Measurements from ENCODE around the gene ZNF385C. TPM values are rescaled to one million over a fixed set of nuclear protein-coding genes. Genes with fewer than 3 reads are reported as not detected.
"Not testable (repeated sequence)": the region's sequence is repeated elsewhere in the genome, so short reads cannot be mapped to it uniquely, and the experiment has no call there.

The ZNF385C gene
- total RNA-seq, 1 experiment from 2014 or later: 0.08 TPM

- DNase-seq (ENCODE audit: low spot score): not testable (repeated sequence)
These were observed 77.4 kb downstream of the ZNF385C start for GRCh38 chr17:42020845-42021244.

- DNase-seq (ENCODE audit: low spot score): peak; percentile 89
These were observed 78.5 kb downstream of the ZNF385C start, which contains the start of gene NKIRAS2 for GRCh38 chr17:42019509-42020404. Gene NKIRAS2 (plus strand): TSS chr17:42020090. CDS start chr17:42021578, 1,488 bp downstream.

GRCh38 chr17:42018988-42019387 lies 79.3 kb downstream of the ZNF385C start:
- no peak for DNase-seq (ENCODE audit: low spot score)

- DNase-seq (ENCODE audit: low spot score): no peak
These were observed 79.9 kb downstream of the ZNF385C start for GRCh38 chr17:42018339-42018738.

DNA sequence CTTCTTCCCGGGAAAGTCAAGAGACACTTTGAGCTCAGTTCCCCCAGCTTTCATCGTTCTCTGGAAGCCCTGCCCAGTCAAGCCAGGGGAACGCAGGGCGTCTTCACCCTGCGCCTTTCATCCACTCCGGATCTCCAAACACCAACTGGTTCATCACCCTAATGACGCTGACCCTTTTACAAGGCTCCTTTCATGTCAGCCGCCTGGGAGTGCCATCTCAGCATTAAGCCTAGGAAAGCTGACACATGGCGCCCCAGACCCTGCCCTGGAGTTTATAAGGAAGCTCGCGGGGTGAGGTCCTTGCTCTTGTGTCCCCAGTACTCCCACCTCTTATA lies 80.4 kb downstream of the ZNF385C start:
- DNase-seq (ENCODE audit: low spot score): no peak

DNA sequence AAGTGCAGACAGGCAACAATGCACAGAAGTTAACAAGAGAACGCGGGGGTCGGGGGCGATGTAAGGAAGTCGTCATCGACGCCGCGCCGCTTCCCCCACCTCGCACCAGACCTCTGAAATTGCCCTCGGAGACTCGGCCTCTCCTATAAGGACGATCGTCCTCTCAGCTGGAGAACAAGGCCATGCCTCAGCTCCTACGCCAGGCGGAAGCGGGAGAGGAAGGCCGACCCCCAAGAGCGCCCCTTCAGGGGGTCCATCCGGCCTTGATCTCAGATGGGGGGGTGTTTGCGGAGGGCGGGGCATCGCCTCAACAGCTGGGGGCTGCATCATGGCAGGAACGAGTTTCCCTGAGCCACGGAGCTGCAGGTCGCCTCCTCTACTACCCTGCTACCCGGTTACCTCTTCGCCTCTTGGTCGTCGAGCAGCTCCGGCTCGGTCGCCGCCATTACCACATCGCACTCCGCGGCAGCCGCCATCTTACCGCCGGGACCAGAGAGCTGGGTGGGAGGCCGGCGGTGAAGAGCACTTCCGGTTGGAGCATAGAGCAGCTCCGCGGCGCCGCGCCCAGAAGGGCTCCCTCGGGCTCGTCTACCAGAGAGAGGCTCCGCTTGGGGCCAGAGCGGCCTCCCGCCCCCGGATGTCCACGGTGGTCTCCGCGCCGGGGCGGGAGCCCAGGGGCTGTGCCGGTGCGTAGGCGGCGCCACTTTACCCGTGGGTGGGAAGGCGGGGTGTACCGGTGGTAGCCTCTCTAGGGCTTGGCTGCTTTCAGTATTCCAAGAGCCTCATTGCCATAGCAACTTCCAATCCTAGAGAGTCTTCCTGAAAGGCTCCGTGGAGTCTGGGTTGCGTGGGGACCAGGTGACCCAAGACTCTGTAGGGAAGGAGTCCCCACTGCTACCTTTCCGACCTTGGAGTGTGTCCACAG lies 81.1 kb downstream of the ZNF385C start, which contains the start of gene DNAJC7:
Gene DNAJC7 (minus strand): TSS at position 499 of the 925 bp plus-strand sequence. CDS start 23 bp downstream, at position 476.
- peak; percentile 87 for DNase-seq (ENCODE audit: low spot score)

GRCh38 chr17:42016411-42016831 lies 81.9 kb downstream of the ZNF385C start:
- peak; percentile 26 for DNase-seq (ENCODE audit: low spot score)

DNA sequence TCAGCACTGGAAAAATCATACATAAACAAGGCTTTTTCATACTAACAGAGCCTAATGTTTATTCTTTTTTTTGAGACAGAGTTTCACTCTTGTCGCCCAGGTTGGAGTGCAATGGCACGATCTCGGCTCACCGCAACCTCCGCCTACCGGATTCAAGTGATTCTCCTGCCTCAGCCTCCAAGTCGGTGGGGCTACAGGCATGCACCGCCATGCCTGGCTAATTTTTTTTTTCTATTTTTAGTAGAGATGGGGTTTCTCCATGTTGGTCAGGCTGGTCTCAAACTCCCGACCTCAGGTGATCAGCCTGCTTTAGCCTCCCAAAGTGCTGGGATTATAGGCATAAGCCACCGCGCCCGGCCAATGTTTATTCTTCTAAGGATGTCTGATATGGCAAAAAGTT lies 84.5 kb downstream of the ZNF385C start:
- DNase-seq (ENCODE audit: low spot score): not testable (repeated sequence)

DNA sequence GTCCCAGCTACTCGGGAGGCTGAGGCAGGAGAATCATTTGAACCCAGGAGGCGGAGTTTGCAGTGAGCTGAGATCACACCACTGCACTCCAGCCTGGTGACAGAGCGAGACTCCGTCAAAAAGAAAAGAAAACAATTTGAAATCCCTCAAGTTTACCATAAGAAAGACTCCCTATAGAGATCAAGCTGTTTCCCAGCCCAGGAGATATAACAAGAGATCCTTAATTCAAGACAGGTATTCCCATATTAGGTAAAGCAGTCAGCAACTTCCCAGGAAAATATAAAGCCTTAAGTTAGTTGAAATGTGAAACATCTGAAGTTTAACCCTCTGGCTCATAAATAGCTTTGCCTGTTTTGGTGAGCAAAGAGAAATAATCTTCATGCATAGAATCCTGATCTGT lies 85.9 kb downstream of the ZNF385C start:
- DNase-seq (ENCODE audit: low spot score): not testable (repeated sequence)

GRCh38 chr17:42010898-42011516 lies 87.3 kb downstream of the ZNF385C start:
- peak; percentile 33 for DNase-seq (ENCODE audit: low spot score)

- not testable (repeated sequence) for DNase-seq (ENCODE audit: low spot score)
These were observed 88.0 kb downstream of the ZNF385C start for GRCh38 chr17:42010266-42010680.

DNA sequence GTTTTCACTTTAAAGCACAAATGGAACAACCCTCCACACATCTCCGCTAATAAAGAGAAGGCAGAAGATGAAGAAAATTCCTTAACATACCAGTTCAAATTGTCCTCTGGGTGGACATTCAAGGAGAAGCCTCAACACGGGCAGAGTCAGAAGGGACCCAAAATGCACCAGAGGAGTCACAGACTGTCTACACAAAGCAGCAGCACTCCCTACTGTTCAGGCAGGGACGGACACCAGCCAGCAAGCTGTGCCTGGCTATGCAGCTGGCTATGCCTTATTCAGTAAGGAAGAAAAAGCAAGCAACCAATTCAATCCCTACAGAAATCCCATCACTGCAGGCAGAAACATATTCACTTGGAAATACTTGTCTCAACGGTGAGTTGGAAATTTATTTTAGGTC lies 89.1 kb downstream of the ZNF385C start:
- DNase-seq (ENCODE audit: low spot score): no peak

DNA sequence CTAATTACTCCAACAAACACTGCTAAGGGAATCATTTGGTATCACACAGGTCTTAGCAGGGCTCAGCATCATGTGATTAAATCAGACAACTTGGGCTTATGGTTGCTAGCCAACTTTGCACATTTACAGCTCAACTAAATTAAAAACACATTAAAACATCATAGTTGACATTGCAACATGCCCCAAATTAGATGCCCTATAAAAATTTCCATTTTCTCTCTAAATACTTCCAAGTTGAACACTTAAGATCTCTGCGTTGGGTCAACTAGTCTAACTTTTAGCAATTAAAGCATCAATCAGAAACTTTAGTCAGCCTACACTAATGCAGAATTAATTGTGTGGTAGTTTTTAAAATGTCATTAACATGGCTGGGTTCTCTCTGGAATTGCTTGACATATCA lies 93.1 kb downstream of the ZNF385C start:
- DNase-seq (ENCODE audit: low spot score): no peak

DNA sequence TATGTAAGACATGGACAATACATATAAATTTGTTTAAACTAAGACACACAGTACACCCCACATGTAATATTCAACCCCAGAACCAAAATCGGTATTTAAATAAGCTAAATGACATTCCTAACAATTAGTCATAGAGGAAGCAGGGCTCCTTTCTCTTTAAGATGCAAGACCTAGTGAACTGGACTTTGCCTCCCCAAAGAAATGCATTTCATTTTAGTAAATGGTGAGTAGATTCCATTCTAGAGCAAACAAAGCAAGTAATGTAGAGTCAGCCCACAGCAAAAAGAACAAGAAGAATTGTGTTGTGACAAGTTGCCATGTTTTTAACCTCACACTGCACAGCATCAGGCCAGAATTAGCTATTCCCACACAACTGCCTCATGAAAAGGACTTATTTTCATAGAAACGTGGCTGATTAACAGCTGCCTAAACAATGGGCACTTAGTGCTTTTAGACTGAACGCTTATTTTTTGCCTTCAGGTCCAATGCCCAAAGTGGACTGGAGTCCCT lies 95.4 kb downstream of the ZNF385C start:
- DNase-seq (ENCODE audit: low spot score): peak; percentile 50

GRCh38 chr17:42002175-42002791 lies 96.0 kb downstream of the ZNF385C start:
- DNase-seq (ENCODE audit: low spot score): no peak

DNA sequence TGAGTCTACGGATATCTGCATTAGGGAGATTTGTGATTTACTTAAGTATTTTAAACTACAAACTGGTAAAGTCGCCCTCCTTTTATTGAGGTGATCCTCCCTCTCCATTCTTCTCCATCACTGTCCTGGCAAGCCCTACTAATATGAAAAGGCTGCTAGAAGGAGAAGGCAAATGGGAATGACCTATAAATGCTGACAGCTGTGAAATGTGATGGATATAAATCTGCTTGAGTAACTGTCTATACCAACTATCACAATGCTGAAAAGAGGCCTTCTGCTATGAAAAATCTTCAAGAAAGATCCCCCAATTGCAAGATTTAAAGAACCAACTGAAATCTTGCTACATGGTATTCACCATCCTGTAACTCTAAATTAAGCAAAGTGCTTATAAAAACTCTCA lies 96.5 kb downstream of the ZNF385C start:
- DNase-seq (ENCODE audit: low spot score): no peak

DNA sequence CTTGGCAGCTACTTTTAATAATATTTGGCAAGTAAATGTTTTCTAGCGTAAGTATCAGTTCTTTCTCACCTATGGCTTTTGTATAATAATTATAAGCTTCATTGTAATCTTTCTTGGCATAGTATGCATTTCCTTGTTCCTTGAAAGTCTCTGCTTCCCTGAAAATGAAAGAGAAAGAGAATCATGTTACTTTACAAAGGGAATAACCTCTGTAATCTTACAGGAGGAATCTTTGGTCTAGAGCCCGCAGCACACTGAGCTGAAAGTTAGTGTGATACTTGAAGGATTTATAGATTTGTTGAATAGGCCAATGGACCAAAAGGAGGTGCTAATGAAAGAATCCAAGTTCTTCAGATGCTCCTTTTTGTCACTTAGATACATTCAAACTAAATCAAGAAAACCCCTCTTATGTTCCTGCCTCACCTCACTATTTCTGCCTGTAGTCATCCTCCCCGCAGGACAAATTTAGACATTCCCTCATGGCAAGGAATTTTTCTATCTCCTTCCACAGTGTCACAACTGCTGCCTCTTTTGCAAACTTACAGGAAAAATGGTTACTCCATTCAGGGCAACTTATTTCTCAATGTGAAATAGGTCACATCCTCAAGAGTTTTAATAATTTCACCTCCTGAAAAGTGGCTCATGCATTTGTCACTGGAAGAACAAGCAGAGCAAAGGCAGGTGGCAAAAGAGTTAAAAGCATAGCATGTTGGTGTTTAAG lies 97.7 kb downstream of the ZNF385C start:
- DNase-seq (ENCODE audit: low spot score): no peak

DNA sequence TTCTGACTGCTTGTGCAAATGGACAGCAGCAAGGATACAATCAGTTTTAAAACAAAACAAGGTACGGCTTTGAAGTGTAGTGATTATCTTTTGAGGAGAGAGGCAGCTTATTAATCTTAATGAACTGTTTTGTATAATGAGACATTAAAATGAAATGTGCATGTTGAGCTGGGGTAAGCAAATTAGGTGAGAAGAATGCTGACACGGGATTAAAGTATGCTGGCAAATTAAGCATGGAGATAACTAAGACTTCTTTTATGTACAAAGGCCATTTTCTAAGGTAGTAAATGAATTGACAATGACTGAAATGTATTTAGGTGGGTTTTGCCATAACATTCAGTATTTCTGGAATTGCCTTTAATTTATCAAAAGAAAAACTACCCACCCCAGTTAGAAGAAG lies 99.8 kb downstream of the ZNF385C start:
- DNase-seq (ENCODE audit: low spot score): no peak

- no peak for DNase-seq (ENCODE audit: low spot score)
These were observed 101.5 kb downstream of the ZNF385C start for GRCh38 chr17:41996855-41997164.

DNA sequence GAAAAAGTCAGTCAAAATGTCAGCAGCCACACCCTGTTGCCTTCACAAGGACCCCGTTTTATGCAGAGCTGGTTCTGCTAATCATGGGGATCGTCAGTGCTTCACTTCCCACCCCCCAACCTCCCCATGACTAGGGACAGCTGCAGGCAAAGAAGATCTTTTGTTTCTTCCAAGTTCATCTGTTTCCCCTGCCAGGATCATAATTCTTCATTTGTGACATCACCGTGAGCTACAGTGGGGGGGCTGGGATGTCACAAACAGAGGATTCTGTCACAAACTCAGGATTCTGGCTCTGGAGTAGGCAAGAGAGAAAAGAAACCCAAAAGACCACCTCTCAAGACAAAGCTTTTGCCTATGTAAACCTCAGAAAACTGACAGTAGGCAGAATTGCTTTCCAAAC lies 105.7 kb downstream of the ZNF385C start:
- no peak for DNase-seq (ENCODE audit: low spot score)

Measured in HT-29 (cell line).